K562 (cell line): ENCODE data around the gene FAM240A.

ENCODE experiments used
- SMARCB1 ChIP-seq: IDR thresholded peaks from 2 replicates; pipeline ENCODE4 v1.6.1; 2011; ENCODE audit warnings: improper control_type of control experiment, low read depth; ENCODE audit not compliant: insufficient read length
- SP2 ChIP-seq: IDR thresholded peaks from 2 replicates; pipeline ENCODE4 v1.6.1; 2011; ENCODE audit warnings: mild to moderate bottlenecking, low read depth, low read length, moderate library complexity; ENCODE audit not compliant: poor library complexity, severe bottlenecking; ENCODE audit errors: extremely low read depth
- TF ChIP-seq, protein P1 (sequence below), 3 experiments: IDR thresholded peaks in 2 of 3; conservative IDR thresholded peaks in 1 of 3; 2 replicates each; pipeline ENCODE4 v1.5.1; 2011 to 2012; ENCODE audit warnings: low read length in 3 of 3, mild to moderate bottlenecking in 3 of 3, control low read depth in 2 of 3, improper control_type of control experiment in 1 of 3, inconsistent platforms in 1 of 3, low read depth in 1 of 3, mixed read lengths in 1 of 3, moderate library complexity in 1 of 3; ENCODE audit not compliant: insufficient read depth in 2 of 3

DNA sequence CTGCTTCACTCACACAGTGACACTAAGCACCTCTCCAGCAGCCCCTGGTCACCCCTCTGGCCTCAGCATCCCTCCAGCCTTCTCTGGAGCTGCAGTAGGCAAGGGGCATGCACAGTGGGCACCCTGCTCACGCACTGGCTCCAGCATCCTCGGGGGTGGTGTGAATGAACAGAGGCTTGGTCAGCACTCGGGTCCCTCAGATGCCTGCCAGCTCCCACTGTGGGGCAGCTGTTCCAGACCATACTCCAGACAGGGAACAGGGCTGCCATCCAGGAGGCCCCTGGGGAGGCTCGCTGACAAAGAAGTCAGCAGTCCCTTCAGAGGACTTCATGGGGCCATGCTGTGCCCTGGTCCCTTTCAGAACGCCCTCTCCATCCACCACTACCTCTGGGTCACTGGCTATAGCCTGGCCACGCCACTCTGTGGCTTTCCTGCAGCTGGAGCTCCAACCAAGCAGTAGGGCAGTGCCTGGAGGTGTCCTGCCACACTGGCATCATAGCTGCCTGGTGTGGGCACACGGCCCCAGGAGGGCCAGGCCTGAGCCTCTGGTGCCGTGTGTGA, 54.8 kb downstream of the FAM240A start:
- TF ChIP-seq SP2 (no peak), SMARCB1 (no peak)
- TF ChIP-seq, protein P1, sequence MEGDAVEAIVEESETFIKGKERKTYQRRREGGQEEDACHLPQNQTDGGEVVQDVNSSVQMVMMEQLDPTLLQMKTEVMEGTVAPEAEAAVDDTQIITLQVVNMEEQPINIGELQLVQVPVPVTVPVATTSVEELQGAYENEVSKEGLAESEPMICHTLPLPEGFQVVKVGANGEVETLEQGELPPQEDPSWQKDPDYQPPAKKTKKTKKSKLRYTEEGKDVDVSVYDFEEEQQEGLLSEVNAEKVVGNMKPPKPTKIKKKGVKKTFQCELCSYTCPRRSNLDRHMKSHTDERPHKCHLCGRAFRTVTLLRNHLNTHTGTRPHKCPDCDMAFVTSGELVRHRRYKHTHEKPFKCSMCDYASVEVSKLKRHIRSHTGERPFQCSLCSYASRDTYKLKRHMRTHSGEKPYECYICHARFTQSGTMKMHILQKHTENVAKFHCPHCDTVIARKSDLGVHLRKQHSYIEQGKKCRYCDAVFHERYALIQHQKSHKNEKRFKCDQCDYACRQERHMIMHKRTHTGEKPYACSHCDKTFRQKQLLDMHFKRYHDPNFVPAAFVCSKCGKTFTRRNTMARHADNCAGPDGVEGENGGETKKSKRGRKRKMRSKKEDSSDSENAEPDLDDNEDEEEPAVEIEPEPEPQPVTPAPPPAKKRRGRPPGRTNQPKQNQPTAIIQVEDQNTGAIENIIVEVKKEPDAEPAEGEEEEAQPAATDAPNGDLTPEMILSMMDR (IDR thresholded peaks at IDR 0.05 in 2 of 3, conservative IDR thresholded peaks at IDR 0.05 in 1 of 3; ENCODE audit: insufficient read depth in 2 of 3, low read depth in 1 of 3, low read length in 3 of 3): no peak
